Glomerular visceral epithelial cell (primary cell): ENCODE data around the gene TACO1.

Experiments
- DNase-seq: peaks from one replicate; pipeline ENCODE4 v3.0.0-alpha.2; 2016; ENCODE audit errors: extremely low spot score

The TACO1 gene

GRCh38 chr17:63640038-63640437, 39.3 kb downstream of the TACO1 start:
- no peak for DNase-seq

GRCh38 chr17:63641692-63642448, 41.2 kb downstream of the TACO1 start:
- DNase-seq: no peak

GRCh38 chr17:63644846-63645245, 44.2 kb downstream of the TACO1 start:
- no peak for DNase-seq

- DNase-seq: peak; percentile 25
Measured at GRCh38 chr17:63645775-63646487, 45.2 kb downstream of the TACO1 start.

- DNase-seq: no peak
Measured at GRCh38 chr17:63646488-63646806, 45.8 kb downstream of the TACO1 start.

GRCh38 chr17:63647065-63647725, 46.5 kb downstream of the TACO1 start:
- DNase-seq: peak; percentile 70

- DNase-seq: no peak
Measured at GRCh38 chr17:63647936-63648335, 47.2 kb downstream of the TACO1 start.

- DNase-seq: no peak
Measured at GRCh38 chr17:63649813-63650212, 49.1 kb downstream of the TACO1 start.

GRCh38 chr17:63652106-63652505, 51.4 kb downstream of the TACO1 start:
- no peak for DNase-seq

GRCh38 chr17:63653050-63653449, 52.4 kb downstream of the TACO1 start:
- DNase-seq: no peak

GRCh38 chr17:63657786-63658185, 57.1 kb downstream of the TACO1 start:
- DNase-seq: no peak
